ENCODE results near the gene CCDC192. TPM values are rescaled to one million over a fixed set of nuclear protein-coding genes. Genes with fewer than 3 reads are reported as not detected.
A peak's percentile ranks its signal among the peaks of the same experiment; 100 is the strongest.

The CCDC192 gene
- polyA plus RNA-seq, 2 of the 4 experiments (the other 2 are of a cell fraction) = not detected

DNA sequence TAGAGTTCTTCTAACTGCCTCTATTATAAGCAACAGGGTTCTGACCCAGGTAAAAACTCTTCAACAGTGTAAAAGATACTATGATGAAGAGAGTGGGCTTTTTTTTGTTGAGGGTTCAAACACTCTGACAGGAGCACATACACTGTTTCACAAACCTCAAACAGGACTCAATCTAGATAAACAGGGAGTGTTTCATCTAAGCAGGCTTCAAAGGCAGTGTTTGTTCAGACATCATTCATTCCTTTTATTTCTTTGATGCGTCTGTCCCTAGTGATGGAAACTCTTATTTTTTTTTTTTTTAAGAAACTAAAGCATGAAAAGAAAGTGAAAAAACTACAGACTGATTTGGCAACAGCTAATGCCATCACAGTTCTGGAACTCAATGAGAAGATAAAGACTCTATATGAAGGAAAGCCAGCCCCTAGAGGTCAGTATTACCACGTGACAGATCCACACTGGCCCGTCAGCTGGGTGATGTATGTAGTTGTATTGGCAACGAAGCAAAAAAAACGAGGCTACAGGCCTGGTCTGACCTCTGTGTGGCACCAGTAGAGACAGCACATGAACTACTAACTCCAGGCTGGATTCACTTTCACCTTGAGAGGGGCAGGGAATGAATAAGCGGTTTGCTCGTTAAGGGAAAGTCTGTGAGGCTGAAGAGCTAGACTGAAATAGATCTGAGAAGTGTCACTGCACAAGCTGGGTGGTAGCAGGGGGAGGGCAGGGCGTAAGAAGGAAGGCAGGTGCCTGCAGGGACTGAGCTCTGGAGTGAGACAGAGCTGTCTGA lies 172.2 kb downstream of the CCDC192 start:
- H3K4me2 ChIP-seq = peak overlapping the region; percentile 63
- POLR2A ChIA-PET = interaction anchor here (0.6 to 1.1 kb wide), 3 partner anchors 12 to 326 kb away, joined by 3 to 4 read pairs (median 3); partner anchors contain the start of gene SLC12A2
- DNase-seq (ENCODE audit: low read depth in 1 of 2, low spot score in 1 of 2) = peak; percentile 61 to 93
- H3K4me3 ChIP-seq = no peak overlapping the region
- ATAC-seq = peak; percentile 94
- peaks cover 46% of the 10 kb centered on the region for H3K4me1 ChIP-seq
- TF ChIP-seq, protein P1, sequence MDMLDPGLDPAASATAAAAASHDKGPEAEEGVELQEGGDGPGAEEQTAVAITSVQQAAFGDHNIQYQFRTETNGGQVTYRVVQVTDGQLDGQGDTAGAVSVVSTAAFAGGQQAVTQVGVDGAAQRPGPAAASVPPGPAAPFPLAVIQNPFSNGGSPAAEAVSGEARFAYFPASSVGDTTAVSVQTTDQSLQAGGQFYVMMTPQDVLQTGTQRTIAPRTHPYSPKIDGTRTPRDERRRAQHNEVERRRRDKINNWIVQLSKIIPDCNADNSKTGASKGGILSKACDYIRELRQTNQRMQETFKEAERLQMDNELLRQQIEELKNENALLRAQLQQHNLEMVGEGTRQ (IDR thresholded peaks at IDR 0.05) = peak; percentile 86
- TF ChIP-seq, protein P2, sequence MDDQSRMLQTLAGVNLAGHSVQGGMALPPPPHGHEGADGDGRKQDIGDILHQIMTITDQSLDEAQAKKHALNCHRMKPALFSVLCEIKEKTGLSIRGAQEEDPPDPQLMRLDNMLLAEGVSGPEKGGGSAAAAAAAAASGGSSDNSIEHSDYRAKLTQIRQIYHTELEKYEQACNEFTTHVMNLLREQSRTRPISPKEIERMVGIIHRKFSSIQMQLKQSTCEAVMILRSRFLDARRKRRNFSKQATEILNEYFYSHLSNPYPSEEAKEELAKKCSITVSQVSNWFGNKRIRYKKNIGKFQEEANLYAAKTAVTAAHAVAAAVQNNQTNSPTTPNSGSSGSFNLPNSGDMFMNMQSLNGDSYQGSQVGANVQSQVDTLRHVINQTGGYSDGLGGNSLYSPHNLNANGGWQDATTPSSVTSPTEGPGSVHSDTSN (IDR thresholded peaks at IDR 0.05) = peak; percentile 65; the same call in 1 of the 2 replicates
- TF ChIP-seq MAFK (IDR thresholded peaks at IDR 0.05; ENCODE audit: partially characterized antibody) = no peak
- TF ChIP-seq, protein P3, sequence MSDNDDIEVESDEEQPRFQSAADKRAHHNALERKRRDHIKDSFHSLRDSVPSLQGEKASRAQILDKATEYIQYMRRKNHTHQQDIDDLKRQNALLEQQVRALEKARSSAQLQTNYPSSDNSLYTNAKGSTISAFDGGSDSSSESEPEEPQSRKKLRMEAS (IDR thresholded peaks at IDR 0.05) = peak; percentile 67
- TF ChIP-seq POLR2A (IDR thresholded peaks at IDR 0.05; ENCODE audit: low read length) = no peak
- TF ChIP-seq CHD2 (IDR thresholded peaks at IDR 0.05; ENCODE audit: low read length, partially characterized antibody) = no peak
- no peak for TF ChIP-seq EHF (CRISPR knock-in tag; IDR thresholded peaks at IDR 0.05)
- no peak for TF ChIP-seq CHD4 (IDR thresholded peaks at IDR 0.05; ENCODE audit: borderline replicate concordance)
- no peak for TF ChIP-seq RNF2 (IDR thresholded peaks at IDR 0.05; ENCODE audit: borderline replicate concordance, low read depth)
- TF ChIP-seq GATA3 (IDR thresholded peaks at IDR 0.05; ENCODE audit: borderline replicate concordance) = peak; percentile 35
- TF ChIP-seq, protein P4, sequence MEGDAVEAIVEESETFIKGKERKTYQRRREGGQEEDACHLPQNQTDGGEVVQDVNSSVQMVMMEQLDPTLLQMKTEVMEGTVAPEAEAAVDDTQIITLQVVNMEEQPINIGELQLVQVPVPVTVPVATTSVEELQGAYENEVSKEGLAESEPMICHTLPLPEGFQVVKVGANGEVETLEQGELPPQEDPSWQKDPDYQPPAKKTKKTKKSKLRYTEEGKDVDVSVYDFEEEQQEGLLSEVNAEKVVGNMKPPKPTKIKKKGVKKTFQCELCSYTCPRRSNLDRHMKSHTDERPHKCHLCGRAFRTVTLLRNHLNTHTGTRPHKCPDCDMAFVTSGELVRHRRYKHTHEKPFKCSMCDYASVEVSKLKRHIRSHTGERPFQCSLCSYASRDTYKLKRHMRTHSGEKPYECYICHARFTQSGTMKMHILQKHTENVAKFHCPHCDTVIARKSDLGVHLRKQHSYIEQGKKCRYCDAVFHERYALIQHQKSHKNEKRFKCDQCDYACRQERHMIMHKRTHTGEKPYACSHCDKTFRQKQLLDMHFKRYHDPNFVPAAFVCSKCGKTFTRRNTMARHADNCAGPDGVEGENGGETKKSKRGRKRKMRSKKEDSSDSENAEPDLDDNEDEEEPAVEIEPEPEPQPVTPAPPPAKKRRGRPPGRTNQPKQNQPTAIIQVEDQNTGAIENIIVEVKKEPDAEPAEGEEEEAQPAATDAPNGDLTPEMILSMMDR (IDR thresholded peaks at IDR 0.05) = peak; percentile 85
- TF ChIP-seq SMC3 (IDR thresholded peaks at IDR 0.05) = peak; percentile 92
- TF ChIP-seq CBX8 (IDR thresholded peaks at IDR 0.05) = no peak
- TF ChIP-seq, protein P5, sequence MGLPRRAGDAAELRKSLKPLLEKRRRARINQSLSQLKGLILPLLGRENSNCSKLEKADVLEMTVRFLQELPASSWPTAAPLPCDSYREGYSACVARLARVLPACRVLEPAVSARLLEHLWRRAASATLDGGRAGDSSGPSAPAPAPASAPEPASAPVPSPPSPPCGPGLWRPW (IDR thresholded peaks at IDR 0.05) = no peak
- peak; percentile 94 for TF ChIP-seq HOXB5 (CRISPR knock-in tag; IDR thresholded peaks at IDR 0.05)
- no peak; the same call in 1 of the 2 replicates for TF ChIP-seq FOSL2 (IDR thresholded peaks at IDR 0.05)
- 0 out of 2 replicates have a peak, but pooled peaks have one; percentile 18 for TF ChIP-seq FOSL2 (CRISPR knock-in tag; IDR thresholded peaks at IDR 0.05)
- TF ChIP-seq RARB (CRISPR knock-in tag; IDR thresholded peaks at IDR 0.05) = no peak
- peak; percentile 93 to 94 for TF ChIP-seq RAD21 (conservative IDR thresholded peaks at IDR 0.05 in 1 of 2, IDR thresholded peaks at IDR 0.05 in 1 of 2)
- peak; percentile 92 for FAIRE-seq
- peak overlapping the region; percentile 56 to 75 for H3K27ac ChIP-seq
- CTCF ChIA-PET = interaction anchor here (0.6 to 4.0 kb wide), 34 partner anchors 9 to 1021 kb away, joined by 3 to 34 read pairs (median 3); partner anchors contain the start of gene SLC12A2
- no peaks in the 10 kb centered on the region for H3K9me3 ChIP-seq
- 3% methylated on average over 8 of the region's 8 CpGs for WGBS (ENCODE audit: missing lambda C conversion rate)

DNA sequence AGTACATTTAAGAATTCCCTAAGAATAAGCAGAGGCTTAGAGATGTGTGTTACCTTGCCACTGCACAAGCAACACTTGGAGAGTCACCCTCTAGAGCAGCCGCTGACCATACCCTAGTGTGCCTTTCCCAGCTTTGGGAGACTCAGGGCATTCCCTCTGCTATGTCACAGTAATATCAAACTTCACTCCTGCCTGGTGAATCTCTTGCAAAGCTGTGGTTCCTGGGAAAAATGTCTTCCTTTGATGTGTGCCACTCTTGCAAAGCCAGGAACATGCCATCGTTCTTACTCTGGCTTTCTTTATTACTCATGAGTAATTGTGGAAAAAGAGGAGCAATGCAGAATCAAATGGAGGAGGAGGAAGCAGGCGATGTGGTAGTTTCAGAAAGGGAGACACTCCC lies 173.2 kb downstream of the CCDC192 start:
- 60% methylated on average over 3 of the region's 3 CpGs for WGBS (ENCODE audit: missing lambda C conversion rate)
- H3K4me3 ChIP-seq = no peak overlapping the region
- ChIA-PET POLR2A (interaction anchor here (1.0 to 1.1 kb wide), 2 partner anchors 207 to 325 kb away, joined by 3 to 4 read pairs; partner anchors contain the start of gene SLC12A2), CTCF (interaction anchor here (0.7 to 4.0 kb wide), 19 partner anchors 9 to 622 kb away, joined by 3 to 34 read pairs (median 4); partner anchors contain the start of gene SLC12A2)
- FAIRE-seq (no peak), DNase-seq (ENCODE audit: low read depth in 1 of 2, low spot score in 1 of 2) (no peak), ATAC-seq (peak; percentile 13 to 25; a peak in 2 of 6 replicates)
- H3K27ac ChIP-seq = peak overlapping the region; percentile 56 to 75
- TF ChIP-seq KDM5A (IDR thresholded peaks at IDR 0.05) = no peak
- TF ChIP-seq RFX5 (IDR thresholded peaks at IDR 0.05) = no peak
- no peak for TF ChIP-seq ZNF302 (CRISPR knock-in tag; IDR thresholded peaks at IDR 0.05)
- TF ChIP-seq, protein P6, sequence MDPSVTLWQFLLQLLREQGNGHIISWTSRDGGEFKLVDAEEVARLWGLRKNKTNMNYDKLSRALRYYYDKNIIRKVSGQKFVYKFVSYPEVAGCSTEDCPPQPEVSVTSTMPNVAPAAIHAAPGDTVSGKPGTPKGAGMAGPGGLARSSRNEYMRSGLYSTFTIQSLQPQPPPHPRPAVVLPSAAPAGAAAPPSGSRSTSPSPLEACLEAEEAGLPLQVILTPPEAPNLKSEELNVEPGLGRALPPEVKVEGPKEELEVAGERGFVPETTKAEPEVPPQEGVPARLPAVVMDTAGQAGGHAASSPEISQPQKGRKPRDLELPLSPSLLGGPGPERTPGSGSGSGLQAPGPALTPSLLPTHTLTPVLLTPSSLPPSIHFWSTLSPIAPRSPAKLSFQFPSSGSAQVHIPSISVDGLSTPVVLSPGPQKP (IDR thresholded peaks at IDR 0.05; ENCODE audit: low read depth, low read length) = no peak
- no peak for TF ChIP-seq SMC3 (IDR thresholded peaks at IDR 0.05)
- H3K4me1 ChIP-seq = peaks cover 46% of the 10 kb centered on the region
- H3K4me2 ChIP-seq = peak overlapping the region; percentile 63
- no peaks in the 10 kb centered on the region for H3K9me3 ChIP-seq
